HG03097 (cell line): ENCODE measurements around the gene BOC.
"Not testable (repeated sequence)": the region's sequence is repeated elsewhere in the genome, so short reads cannot be mapped to it uniquely, and the experiment has no call there.

ENCODE experiments used
- ATAC-seq: cut with Tn5 transposase; IDR thresholded peaks from one replicate; pipeline ENCODE4 v1.9.1; 2021; ENCODE audit not compliant: unreplicated experiment, low FRiP score

BOC gene, protein sequence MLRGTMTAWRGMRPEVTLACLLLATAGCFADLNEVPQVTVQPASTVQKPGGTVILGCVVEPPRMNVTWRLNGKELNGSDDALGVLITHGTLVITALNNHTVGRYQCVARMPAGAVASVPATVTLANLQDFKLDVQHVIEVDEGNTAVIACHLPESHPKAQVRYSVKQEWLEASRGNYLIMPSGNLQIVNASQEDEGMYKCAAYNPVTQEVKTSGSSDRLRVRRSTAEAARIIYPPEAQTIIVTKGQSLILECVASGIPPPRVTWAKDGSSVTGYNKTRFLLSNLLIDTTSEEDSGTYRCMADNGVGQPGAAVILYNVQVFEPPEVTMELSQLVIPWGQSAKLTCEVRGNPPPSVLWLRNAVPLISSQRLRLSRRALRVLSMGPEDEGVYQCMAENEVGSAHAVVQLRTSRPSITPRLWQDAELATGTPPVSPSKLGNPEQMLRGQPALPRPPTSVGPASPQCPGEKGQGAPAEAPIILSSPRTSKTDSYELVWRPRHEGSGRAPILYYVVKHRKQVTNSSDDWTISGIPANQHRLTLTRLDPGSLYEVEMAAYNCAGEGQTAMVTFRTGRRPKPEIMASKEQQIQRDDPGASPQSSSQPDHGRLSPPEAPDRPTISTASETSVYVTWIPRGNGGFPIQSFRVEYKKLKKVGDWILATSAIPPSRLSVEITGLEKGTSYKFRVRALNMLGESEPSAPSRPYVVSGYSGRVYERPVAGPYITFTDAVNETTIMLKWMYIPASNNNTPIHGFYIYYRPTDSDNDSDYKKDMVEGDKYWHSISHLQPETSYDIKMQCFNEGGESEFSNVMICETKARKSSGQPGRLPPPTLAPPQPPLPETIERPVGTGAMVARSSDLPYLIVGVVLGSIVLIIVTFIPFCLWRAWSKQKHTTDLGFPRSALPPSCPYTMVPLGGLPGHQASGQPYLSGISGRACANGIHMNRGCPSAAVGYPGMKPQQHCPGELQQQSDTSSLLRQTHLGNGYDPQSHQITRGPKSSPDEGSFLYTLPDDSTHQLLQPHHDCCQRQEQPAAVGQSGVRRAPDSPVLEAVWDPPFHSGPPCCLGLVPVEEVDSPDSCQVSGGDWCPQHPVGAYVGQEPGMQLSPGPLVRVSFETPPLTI

GRCh38 chr3:113211330-113212149 lies at the start of gene BOC:
Gene BOC, plus strand, starts transcription at chr3:113211557. Its CDS starts 38,246 bp downstream, at chr3:113249803.
- no peak for ATAC-seq

DNA sequence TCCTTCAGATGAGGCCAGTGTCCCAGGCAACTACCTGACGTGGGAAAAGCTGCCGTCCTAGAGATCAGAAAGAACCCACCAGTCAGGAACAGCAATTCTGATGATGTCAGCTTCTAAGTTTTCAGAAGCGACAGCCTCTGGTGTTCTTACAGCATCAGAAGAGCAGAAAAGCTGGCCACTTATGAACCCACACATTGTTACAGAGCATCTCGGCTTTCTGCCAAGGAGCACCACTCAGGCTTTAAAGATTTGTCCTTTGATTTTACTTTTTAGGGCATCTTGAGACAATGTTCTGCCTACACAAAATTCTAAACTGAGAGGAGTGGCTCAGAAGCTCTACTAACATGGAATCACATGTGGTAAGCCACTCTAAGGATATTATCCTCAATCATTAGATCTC lies 49.7 kb upstream of the BOC start:
- no peak for ATAC-seq

DNA sequence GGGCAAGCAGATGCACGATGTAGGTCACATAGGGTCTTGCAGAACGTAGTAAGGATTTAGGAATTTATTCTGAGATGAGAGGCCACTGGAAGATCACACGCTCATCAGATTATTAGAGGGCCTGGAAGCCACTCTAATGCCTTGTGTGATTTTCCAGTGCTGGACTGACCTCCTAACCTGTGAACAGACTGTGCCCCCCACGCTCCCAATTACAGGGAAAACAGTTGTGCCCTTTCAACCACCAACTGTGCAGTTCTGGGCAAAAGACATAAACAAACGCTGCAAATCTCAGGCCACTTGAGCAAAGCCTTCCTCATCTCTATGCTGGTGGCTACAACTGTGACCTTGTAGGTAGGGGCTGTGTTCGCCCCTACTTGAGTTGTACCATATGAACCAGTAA lies 48.2 kb upstream of the BOC start:
- ATAC-seq = no peak

DNA sequence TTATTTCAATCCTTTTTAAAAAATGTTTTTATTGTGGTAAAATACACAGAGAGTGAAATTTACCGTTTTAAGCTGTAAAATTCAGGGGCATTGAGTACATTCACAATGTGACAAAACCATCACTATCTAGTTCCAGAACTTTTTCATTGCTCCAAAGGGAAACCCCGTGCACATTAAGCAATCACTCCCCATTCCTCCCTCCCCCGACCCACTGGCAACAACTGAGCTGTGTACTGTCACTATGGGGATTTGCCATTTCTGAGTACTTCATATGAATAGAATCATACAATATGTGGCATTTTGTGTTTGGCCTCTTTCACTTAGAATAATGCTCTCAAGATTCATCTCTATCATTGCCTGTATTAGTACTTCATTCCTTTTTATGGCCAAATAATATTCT lies 45.5 kb upstream of the BOC start:
- ATAC-seq = no peak

DNA sequence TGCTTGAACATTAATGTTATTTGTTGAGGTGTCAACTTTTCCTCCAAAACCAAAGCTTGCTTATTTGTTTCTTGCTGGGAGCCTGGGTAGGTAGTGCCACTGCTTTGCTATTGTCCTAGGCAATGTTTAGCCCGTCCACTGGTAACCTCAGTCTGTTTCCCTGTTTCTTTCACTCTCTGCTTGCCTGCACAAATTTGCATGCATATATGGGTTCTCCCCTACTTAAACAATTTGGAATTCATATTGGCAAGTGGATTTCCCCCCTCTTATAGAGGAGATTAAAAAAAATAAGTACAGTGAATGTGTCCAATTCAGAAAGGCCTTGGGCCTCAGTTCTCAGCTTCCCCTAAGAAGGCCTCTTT lies 45.0 kb upstream of the BOC start:
- ATAC-seq = no peak

DNA sequence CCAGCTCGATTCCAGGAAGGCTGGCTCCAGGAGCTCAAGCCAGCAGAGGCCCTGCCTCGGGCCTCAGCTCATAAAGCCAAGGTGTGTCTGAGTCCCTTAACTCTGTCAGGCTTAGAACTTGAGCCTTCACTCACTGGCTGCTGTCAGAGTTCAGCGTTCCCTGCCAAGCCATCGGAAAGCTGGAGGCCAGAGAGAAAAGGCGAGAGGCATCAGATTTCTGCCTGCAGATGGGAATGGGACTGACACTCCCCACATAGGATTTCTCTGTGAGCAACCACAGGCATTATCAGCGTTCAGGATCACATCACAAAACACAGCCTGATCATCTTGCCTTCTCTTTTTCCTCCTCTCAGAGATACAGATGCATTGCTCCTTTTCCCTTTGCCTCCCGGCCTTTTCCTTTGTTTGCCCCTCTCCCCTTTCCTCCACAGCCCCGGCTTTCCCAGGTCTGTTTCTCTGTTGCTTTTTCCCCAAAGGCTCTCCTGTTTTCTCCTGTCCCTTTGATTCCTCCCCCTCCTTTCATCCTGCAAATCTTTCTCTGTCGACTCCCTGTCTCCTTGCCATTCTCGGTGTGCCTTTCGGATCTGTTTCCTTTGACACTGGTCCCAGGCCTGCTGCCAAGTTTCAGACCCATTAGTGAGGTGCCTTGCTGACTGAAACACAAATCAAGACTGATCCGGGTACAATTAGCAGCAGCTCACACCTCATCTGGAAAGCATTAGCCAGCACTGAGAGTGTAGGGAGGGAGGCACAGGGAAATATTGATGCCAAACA lies 44.5 kb upstream of the BOC start:
- no peak for ATAC-seq

DNA sequence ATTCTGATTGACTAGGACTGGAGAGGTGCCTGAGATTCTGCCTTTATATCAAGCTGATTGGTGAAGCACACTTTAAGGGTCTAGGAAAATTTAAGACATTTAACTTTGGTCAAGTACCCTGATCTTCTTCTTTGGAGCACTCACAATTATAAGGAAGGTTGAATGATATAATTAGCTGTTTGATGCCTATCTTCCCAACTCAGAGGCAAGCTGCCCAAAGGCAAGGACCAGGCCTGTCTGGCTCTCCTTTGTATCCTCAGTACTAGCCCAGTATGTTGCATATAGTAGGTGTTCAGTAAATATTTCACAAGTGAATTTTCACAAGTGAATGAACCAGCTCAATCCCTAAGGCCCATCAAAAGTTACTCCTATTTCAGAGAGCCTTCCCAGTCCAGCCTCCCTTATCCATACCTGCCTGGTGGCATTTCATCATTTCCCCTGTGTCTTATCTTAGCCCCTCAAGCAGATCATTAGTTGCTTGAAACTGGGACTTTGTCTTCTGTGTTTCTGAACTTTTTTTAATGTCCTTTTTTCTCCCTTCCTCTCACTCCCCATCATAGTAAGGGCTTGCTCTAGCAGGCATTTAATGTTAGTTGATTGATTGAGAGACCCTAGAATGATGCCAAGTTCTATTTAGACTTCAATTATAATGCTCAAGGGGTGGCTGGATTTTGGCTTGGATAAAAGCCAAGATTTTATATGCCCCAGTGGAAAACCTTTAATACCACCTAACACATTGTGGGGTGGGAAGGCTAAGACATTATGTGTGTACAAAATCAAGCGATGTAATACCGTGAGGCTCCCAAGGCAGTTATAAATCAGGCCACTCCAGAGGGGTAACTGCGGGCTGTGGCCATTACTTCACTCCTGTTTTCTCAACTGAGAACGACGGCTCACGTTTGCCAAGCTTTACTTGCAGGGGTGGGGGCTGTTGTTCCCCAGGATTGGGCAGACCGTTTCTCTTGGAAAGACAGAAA lies 43.2 kb upstream of the BOC start:
- ATAC-seq = no peak

DNA sequence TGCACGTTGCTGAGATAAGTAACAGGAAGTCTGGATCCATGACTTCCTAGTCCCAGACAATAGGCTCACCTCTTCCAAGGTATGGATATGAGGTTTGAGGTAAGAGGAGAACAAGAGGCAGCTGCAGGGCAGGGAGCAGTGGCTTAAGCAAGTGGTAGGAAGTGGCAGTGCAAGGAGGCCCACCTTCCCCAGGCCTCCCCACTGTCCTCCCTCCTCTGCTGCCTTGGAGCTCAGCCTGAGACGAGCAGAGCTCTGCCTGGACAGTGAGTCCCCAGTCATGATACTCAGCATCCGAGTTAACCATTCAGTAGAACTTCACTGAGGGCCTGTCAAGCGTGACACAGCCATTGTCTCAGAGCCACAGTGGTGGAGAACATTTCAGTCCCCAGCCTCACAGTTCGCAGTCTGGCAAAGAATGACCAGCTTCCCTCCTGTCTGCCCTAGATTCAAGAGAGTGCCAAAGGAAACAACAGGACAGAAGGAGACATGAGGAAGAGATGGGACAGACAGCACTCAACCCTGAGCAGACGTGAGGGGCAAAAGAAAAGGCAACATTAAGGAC lies 41.4 kb upstream of the BOC start:
- ATAC-seq = no peak

- no peak for ATAC-seq
Measured at GRCh38 chr3:113170771-113171170, 40.6 kb upstream of the BOC start.

- not testable (repeated sequence) for ATAC-seq
Measured at GRCh38 chr3:113171675-113172300, 39.6 kb upstream of the BOC start.

DNA sequence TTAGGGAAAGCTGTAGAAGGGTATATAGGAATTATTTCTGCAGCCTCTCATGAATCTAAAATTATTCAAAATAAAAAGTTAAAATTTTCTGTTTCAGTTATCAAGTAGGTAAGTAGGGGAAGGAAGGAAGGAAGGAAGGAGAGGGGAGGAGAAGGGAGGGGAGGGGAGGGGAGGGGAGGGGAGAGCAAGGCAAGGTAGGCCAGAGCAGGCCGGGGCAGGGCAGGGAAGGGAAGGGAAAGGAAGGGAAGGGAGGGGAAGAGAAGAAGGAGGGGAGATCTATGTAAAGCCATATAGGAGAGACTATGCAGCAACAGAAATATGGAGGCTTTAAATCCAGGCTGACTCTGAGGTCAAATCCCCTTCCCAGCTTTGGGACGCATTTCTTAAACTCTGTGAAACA lies 38.3 kb upstream of the BOC start:
- ATAC-seq = no peak

- no peak for ATAC-seq
Measured at GRCh38 chr3:113174304-113174703, 37.1 kb upstream of the BOC start.

DNA sequence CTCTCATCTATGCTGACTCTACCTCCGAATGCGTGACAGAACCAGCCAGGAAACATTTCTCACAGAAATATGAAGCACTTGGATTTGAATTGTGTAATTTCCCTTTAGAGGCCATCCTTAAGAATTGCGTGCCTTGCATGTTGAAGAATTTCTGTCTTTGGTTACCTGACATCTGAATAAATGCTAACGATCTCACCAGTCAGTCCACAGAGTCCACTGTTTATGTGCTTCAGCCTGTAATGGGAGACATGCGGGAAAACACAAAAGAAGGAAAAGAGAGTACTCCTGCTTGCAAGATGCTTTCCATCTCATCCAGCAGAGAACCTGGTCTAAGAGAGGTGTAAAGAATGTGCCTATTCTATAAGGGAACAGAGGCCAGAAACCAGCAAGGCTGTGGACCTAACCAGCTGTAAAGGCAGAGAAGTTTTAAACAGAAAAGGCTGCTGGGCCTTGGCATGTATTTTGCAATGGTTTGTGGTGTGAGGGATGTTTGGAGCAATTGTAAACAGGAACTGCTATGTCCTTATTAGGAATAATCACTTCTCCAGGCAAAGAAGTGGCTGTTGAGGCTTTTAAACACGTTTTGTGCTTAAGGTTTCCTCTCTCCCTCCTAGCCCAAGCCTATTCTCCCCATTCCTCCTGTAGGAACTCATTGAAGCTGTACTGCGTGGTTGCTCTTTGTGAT lies 36.4 kb upstream of the BOC start:
- ATAC-seq = no peak

GRCh38 chr3:113177526-113177925 lies 33.8 kb upstream of the BOC start:
- no peak for ATAC-seq

DNA sequence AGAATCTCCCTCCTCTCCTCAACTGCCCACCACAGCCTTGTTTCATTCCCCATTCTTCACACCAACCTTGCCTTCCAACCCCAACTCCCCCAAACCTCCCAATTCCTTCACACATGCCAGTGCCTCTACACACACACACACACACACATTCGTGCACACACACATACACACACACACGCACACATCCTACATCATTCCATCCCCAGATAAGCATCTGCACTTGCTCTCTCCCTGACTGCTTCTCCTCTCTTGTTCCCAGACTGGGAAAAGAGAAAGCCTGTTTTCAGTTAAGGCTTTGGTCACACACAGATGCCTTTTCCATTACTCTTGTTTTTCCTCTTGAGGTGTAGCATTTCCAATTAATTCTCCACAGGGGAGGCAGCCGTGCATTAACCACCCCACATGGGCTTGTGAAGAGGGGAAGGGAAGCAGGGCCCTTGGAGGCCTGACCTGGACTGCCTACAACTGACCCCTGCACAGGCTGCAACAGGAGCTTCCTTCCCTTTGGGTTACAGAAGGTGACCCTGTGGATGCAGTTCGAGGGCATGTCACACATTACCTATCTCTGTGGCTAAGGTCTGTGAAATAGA lies 32.0 kb upstream of the BOC start:
- no peak for ATAC-seq

DNA sequence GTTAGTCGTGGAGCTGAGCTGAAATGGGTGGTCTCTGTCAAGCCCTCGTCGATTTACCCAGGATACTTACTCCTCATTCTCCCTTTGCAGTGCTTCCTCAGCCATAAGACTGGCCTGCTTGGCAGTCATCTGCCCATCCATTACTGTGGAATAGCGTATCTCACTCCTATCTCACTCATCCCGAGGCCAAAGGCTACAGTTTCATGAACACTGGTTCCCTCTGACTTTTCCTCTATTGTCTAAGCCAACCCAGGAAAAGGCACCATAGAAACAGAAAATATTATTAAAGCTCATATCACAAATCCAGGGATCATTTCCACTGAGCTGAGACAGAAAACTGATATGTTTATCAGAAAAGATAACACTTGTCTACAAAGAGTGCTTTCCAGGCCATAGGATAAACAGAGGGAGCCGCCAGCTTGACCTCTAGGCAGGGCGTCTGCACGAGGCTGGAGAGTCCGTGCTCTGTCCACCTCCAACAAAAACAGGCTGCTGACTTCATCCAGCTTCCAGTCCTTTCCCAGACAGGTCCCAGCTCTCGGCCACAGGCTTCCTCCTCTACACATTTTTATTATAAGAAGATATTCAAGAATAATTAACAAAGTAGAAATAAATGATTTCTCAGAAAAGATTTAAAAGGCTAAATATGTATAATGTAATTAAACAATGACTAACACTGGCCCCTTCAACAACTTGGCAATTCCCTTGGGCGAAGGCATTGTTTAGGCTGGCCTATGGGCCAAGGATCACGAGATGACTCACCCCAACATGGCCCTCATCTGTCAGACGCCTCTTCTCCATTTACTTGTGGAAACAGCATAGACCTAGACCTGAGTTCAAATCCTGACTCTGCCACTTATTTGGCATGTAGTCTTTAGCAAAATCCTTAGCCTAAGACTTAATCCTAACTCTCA lies 27.4 kb upstream of the BOC start:
- ATAC-seq = no peak
